GM12864 (cell line): ENCODE results near the gene FOXD4L1.
A peak's percentile ranks its signal among the peaks of the same experiment; 100 is the strongest.
"Not testable (repeated sequence)": the region's sequence is repeated elsewhere in the genome, so short reads cannot be mapped to it uniquely, and the experiment has no call there.

ENCODE experiments used
- DNase-seq: peaks from one replicate; pipeline ENCODE4 v3.0.0-alpha.2; 2011; ENCODE audit warnings: low read depth
- H3K4me3 ChIP-seq: 2 replicates; pipeline ENCODE4 v1.5.1; 2011; ENCODE audit warnings: mild to moderate bottlenecking, low read depth, low read length, control low read depth

The FOXD4L1 gene

DNA sequence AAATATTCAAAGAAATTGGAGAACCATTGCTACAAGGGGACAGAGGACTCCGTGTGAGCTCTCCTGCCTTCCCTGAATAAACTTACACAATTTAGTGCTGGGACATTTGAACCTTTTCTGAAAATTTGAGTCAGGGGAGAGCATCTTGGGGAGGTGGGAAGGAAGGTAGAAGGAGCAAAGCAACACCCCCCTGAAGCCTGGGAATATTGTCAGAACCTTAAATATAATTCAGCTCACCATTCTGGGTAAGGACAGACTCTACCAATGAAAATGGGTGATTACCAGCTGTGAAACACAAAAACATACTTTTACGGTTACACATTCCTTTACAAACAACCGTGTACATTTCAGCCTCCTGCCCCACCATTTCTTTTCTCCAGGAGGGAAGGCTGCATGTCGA lies at the start of gene FOXD4L1:
Gene FOXD4L1, plus strand, starts transcription at position 301 of the 400 bp plus-strand sequence. CDS start 592 bp downstream, outside the sequence.
- not testable (repeated sequence) for H3K4me3 ChIP-seq, DNase-seq

DNA sequence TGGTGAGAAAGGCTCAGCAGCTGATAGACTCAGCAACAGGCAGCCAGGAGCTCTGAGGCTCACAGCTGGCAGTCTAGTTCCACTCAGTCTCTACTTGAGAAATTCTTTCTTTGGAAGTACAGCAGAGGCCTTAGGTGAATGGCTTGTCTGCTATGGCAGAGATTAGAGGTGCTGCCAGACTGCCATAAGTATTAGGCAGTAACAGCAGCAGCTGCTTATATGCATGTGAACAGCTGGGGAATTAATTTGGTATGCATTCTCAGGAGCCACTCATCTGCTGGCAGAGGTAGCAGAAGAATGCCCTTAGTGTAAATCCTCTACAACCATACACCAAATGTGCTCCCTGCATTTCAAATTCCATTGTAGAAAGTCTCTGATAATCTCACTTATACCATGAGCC lies 32.7 kb upstream of the FOXD4L1 start:
- DNase-seq, H3K4me3 ChIP-seq: not testable (repeated sequence)

DNA sequence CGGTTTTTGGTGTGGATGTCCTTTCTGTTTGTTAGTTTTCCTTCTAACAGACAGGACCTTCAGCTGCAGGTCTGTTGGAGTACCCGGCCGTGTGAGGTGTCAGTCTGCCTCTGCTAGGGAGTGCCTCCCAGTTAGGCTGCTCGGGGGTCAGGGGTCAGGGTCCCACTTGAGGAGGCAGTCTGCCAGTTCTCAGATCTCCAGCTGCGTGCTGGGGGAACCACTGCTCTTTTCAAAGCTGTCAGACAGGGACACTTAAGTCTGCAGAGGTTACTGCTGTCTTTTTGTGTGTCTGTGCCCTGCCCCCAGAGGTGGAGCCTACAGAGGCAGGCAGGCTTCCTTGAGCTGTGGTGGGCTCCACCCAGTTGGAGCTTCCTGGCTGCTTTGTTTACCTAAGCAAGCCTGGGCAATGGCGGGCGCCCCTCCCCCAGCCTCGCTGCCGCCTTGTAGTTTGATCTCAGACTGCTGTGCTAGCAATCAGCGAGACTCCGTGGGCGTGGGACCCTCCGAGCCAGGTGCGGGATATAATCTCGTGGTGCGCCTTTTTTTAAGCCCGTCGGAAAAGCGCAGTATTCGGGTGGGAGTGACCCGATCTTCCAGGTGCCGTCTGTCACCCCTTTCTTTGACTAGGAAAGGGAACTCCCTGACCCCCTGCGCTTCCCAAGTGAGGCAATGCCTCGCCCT lies 21.6 kb upstream of the FOXD4L1 start:
- not testable (repeated sequence) for DNase-seq, H3K4me3 ChIP-seq

GRCh38 chr2:113496527-113496926 lies 1.9 kb upstream of the FOXD4L1 start:
- not testable (repeated sequence) for DNase-seq, H3K4me3 ChIP-seq

- not testable (repeated sequence) for DNase-seq, H3K4me3 ChIP-seq
Measured at GRCh38 chr2:113499019-113499885, 787 bp downstream of the FOXD4L1 start.

GRCh38 chr2:113499886-113500722 lies 1.6 kb downstream of the FOXD4L1 start:
- not testable (repeated sequence) for H3K4me3 ChIP-seq, DNase-seq

GRCh38 chr2:113500723-113501038 lies 2.2 kb downstream of the FOXD4L1 start:
- DNase-seq, H3K4me3 ChIP-seq: not testable (repeated sequence)

DNA sequence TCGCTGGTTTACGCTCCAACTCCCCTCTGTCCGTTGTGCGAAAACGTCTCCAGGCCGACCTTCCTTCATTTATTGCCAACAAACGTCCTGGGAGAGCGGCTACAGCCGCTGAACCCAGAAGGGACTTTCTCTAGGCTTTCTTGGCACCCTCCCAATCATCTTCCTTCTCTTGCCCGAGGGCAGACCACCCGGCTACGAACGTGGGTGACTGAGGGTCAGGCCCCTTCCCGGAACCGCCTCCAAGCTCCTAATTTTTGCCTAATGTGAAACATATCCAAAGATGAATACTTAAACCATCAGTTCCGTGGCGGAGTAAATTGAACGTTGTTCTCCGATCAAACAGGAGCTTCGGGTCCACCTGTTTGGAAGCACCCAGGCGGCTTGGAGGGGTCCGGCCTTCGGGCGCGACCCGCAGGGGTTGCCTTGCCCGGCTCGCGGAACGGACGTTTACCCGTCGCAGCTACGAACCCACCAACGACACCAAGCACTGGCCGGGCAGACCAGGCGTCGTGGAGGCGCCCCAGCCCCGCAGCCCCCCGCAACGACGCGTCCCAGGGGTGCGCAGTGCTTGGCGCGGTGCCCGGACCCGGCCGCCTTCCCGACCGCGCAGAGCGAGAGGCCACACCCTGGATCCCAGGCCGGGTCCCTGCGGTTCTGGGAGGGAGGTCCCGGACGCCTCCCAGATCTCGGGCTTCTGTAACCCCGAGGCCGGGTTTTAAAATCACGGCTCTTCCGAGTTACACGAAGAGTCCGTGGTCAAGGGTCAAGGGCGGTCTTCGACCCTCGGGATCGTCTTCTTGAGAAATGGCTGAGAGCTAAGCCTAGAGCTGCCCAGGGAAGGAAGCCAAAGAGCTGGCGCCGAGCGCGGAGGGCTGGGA lies 4.0 kb downstream of the FOXD4L1 start:
- H3K4me3 ChIP-seq: peak overlapping the region; percentile 45
- not testable (repeated sequence) for DNase-seq

- not testable (repeated sequence) for DNase-seq
- peak overlapping the region; percentile 45 for H3K4me3 ChIP-seq
Measured at GRCh38 chr2:113503094-113504042, 4.9 kb downstream of the FOXD4L1 start.

DNA sequence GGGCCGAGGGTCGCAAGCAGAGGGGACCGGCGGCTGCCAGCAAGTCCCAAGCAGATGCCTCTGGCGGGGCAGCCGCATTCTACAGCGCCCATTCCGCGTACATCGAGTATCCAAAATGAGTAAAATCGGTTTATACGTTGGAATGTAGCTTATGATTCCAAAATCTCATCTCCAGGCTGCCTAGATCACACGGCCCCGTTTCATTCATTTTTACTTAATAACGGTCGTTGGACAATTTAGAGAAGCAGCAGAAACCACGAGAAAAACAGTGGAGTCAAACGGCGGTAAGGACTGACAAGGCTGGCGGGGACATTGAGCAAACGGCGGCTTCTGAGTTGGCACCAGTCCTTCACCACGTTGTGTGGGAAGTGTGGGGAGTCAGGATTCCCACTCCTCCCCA lies 5.6 kb downstream of the FOXD4L1 start:
- not testable (repeated sequence) for DNase-seq, H3K4me3 ChIP-seq

DNA sequence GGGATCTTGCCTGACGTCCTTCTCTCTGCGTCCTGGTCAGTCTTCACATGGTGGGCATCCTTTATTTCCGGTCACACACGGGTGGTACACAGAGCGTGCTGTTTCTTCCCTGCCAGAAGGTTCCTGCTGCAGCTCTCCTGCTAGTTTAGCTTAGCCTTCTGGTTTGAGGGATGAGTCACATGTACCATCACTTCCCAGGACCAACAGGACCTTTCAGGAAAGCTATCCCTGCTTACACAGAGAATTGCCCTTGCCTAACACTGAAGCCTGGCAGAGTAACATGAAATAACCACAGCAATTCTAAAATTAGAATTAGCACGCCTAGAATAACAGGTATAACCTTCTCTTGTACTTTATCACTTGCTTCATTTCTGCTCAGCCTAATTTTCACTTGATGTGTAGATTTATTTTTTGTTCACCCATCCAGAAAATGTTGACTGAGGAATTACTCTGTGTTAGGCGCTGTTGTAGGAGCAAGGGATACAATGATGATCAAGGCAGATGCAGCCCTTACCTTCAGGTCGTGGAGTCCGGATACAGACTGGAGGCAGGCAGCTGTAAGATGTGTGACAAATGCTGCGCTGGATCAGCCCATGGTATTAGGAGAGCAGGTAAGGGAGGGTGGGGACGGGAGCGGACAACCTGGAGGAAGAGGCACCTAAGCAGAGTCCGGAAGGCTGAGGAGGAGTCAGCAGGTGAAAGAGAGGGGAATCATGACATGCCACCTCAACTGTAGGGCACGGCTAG lies 9.1 kb downstream of the FOXD4L1 start:
- not testable (repeated sequence) for DNase-seq, H3K4me3 ChIP-seq

DNA sequence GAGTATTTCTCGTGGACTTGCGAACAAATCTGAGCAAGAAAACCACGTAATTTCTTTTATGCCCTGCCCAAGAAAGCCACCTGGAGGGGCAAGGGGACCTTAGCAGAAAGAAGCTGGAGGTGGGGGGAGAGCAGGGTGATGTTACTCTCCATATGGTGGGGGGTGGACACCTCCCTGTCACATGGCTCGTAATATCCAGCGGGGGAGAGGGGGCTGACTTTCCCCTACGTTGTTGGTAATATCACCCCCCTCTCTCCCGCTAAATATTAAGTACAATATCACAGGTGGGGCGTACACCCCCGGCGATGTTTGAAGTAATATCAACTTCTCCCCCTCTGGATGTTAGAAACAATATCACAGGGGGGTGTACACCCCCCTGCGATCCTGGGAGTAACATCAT lies 9.7 kb downstream of the FOXD4L1 start:
- DNase-seq, H3K4me3 ChIP-seq: not testable (repeated sequence)

DNA sequence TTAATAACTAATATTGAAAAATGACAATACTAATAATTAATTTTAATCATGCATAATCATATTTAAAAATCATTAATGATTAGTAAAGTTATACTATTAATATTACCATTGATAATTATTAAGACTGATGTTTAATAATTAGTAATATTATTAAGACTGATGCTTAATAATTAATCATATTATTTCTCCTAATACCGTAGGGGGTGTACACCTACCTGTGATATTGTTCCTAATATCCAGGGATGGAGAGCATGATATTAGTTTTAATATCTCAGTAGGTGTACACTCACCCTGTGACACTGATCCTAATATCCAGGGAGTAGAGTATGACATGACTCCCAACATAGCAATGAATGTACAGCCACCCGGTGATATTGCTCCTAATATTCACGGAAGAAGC lies 12.4 kb downstream of the FOXD4L1 start:
- not testable (repeated sequence) for H3K4me3 ChIP-seq, DNase-seq

DNA sequence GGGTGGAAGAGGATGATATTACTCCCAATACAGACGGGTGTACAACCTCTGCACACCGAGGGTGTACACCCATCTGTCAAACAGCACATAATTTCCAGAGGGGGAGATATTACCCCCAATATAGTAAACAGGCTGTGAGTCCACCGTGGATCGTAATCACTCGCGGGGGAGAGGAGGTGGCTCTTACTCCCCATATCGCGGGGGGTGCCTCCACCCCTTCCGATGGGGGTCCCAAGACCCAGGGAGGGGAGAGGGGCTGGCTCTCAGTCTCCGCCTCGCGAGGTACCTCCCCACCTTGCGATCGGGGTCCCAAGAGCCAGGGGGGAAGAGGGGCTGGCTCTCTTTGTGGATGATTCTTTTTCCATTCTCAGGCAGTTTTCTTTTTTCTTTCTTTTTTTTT lies 13.4 kb downstream of the FOXD4L1 start:
- DNase-seq, H3K4me3 ChIP-seq: not testable (repeated sequence)

- DNase-seq, H3K4me3 ChIP-seq: not testable (repeated sequence)
Measured at GRCh38 chr2:113515457-113515856, 17.0 kb downstream of the FOXD4L1 start.

DNA sequence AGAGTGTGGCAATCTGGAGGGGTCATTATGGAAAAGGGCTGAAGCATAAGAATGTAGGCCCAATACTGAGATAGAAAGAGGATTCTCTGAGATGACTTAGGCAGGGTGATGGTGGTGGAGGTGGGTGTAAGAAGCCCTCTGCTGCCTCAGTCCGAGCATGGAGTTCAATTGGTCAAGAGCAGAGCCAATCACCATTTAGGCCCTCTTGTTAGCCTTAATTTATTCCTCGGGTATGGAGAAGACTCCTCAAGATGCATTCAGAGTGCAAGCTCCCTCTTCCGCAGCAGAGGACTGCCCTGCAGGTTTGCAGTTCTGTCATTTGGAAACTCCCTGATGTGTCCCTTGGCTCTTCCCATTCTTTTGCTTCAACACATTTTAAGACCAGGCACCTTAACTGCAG lies 17.5 kb downstream of the FOXD4L1 start:
- not testable (repeated sequence) for H3K4me3 ChIP-seq, DNase-seq

DNA sequence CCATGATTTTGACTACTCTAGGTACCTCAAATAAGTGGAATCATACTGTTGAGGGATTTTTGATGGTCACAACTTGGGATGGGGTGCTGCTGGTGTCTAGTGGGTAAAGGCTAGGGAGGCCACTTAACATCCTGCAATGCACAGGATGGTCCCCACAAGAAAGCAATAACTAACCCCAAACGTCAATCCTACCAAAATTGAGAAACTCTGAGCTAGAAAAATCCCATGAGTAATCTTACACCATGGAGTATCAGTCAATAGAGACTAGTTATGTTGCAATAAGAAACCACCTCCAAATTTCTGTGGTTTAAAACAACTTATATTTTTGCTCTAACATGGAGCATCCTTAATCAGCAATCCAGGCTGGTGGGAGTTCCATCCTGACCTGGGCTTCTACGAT lies 18.6 kb downstream of the FOXD4L1 start:
- not testable (repeated sequence) for H3K4me3 ChIP-seq, DNase-seq
